Measurements from ENCODE around the gene UBR7. TPM values are rescaled to one million over a fixed set of nuclear protein-coding genes. Genes with fewer than 3 reads are reported as not detected.

Gene UBR7
- total RNA-seq, 1 donor from 2014 or later = 7.8 TPM

DNA sequence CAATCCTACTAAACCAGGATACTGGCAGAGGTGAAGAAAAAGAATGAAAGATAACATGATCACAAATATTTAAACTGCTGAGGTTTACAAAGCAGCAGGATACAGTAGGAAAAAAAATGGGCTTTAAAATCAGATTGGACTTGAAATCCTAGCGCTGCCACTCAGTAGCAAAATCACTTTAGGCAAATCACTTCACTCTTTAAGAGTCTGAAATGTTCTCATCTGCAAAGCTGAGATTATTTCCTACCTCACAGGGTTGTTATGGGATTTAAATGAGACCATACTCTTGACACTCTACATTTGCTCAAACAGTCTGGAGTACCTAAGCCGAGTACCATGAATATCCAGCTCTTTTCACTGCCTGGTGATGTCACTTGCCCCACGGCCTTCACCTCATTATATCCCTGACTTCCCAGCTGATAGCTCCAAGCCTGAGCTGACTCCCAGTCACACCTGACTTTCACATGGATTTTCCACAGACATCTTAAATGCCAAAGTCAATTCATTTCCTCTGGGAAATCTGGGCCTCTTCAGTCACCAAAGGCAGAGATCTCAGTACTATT is 60.2 kb downstream of the UBR7 start:
- H3K9ac ChIP-seq (ENCODE audit: low read length) = no peak overlapping the region
- no peak for DNase-seq (ENCODE audit: low read depth)
- no peak overlapping the region for H3K4me3 Mint-ChIP-seq (ENCODE audit: unreplicated experiment)
- no peak for FAIRE-seq
- H3K36me3 Mint-ChIP-seq (ENCODE audit: low read depth, unreplicated experiment) = peaks cover 8% of the 10 kb centered on the region
- H4K20me1 ChIP-seq (ENCODE audit: insufficient read depth, low read length) = peaks cover 26% of the 10 kb centered on the region
- H3K79me2 ChIP-seq (ENCODE audit: insufficient read depth, low read length) = peaks cover 36% of the 10 kb centered on the region
- no peak overlapping the region for H2AFZ ChIP-seq (ENCODE audit: low read depth, low read length)
- H3K4me3 ChIP-seq (ENCODE audit: insufficient read depth, low read depth, low read length) = no peak overlapping the region
- no peaks in the 10 kb centered on the region for H3K27me3 ChIP-seq (ENCODE audit: insufficient read depth, low read length)
- no peak for TF ChIP-seq EZH2 (IDR thresholded peaks at IDR 0.05; ENCODE audit: insufficient read depth, low read length)
- TF ChIP-seq, protein P1, sequence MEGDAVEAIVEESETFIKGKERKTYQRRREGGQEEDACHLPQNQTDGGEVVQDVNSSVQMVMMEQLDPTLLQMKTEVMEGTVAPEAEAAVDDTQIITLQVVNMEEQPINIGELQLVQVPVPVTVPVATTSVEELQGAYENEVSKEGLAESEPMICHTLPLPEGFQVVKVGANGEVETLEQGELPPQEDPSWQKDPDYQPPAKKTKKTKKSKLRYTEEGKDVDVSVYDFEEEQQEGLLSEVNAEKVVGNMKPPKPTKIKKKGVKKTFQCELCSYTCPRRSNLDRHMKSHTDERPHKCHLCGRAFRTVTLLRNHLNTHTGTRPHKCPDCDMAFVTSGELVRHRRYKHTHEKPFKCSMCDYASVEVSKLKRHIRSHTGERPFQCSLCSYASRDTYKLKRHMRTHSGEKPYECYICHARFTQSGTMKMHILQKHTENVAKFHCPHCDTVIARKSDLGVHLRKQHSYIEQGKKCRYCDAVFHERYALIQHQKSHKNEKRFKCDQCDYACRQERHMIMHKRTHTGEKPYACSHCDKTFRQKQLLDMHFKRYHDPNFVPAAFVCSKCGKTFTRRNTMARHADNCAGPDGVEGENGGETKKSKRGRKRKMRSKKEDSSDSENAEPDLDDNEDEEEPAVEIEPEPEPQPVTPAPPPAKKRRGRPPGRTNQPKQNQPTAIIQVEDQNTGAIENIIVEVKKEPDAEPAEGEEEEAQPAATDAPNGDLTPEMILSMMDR (IDR thresholded peaks at IDR 0.05; ENCODE audit: insufficient read depth, low read depth, low read length) = no peak
- no peak overlapping the region for H3K27ac ChIP-seq (ENCODE audit: low read depth, low read length)
- no peaks in the 10 kb centered on the region for H3K36me3 ChIP-seq (ENCODE audit: insufficient read depth, low read length)
- H3K4me1 Mint-ChIP-seq (ENCODE audit: low read depth, unreplicated experiment) = peaks cover 30% of the 10 kb centered on the region
- H3K27ac Mint-ChIP-seq (ENCODE audit: unreplicated experiment) = no peak overlapping the region
- H3K4me1 ChIP-seq (ENCODE audit: insufficient read depth, low read length) = no peaks in the 10 kb centered on the region
- no peaks in the 10 kb centered on the region for H3K9me3 ChIP-seq (ENCODE audit: insufficient read depth, low read depth, low read length)
- H3K27me3 Mint-ChIP-seq (ENCODE audit: low read depth, unreplicated experiment) = no peaks in the 10 kb centered on the region
- no peaks in the 10 kb centered on the region for H3K9me3 Mint-ChIP-seq (ENCODE audit: unreplicated experiment)
- no peak overlapping the region for H3K4me2 ChIP-seq (ENCODE audit: low read length)

DNA sequence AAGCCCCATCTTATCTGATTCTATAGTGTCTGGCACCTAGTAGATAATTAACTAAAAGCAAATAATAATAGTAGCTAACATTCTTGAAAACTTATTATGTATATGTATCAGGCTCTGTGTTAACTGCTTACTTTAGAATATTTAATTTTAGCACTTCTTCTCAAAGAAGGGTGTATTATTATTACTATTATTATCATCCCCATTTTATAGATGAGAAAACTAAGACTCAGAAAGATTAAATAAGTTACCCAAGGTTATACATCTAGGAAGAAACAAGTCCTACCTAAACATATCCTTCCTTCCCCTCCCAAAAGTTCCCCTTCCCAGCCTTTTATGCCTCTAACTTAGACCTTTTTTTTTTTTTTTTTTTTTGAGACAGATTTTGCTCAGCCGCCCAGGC is 61.4 kb downstream of the UBR7 start:
- peaks cover 15% of the 10 kb centered on the region for H3K36me3 Mint-ChIP-seq (ENCODE audit: low read depth, unreplicated experiment)
- DNase-seq (ENCODE audit: low read depth) (no peak), FAIRE-seq (no peak)
- H2AFZ ChIP-seq (ENCODE audit: low read depth, low read length) = no peak overlapping the region
- H3K27me3 Mint-ChIP-seq (ENCODE audit: low read depth, unreplicated experiment) = no peaks in the 10 kb centered on the region
- H3K4me1 Mint-ChIP-seq (ENCODE audit: low read depth, unreplicated experiment) = peaks cover 30% of the 10 kb centered on the region
- H3K9ac ChIP-seq (ENCODE audit: low read length) = no peak overlapping the region
- no peaks in the 10 kb centered on the region for H3K36me3 ChIP-seq (ENCODE audit: insufficient read depth, low read length)
- no peaks in the 10 kb centered on the region for H3K4me1 ChIP-seq (ENCODE audit: insufficient read depth, low read length)
- TF ChIP-seq, protein P1 (IDR thresholded peaks at IDR 0.05; ENCODE audit: insufficient read depth, low read depth, low read length) = no peak
- no peak for TF ChIP-seq EZH2 (IDR thresholded peaks at IDR 0.05; ENCODE audit: insufficient read depth, low read length)
- no peak overlapping the region for H3K27ac Mint-ChIP-seq (ENCODE audit: unreplicated experiment)
- H3K4me3 ChIP-seq (ENCODE audit: insufficient read depth, low read depth, low read length) = no peak overlapping the region
- no peaks in the 10 kb centered on the region for H3K9me3 Mint-ChIP-seq (ENCODE audit: unreplicated experiment)
- no peak overlapping the region for H3K27ac ChIP-seq (ENCODE audit: low read depth, low read length)
- no peak overlapping the region for H3K4me3 Mint-ChIP-seq (ENCODE audit: unreplicated experiment)
- H3K27me3 ChIP-seq (ENCODE audit: insufficient read depth, low read length) = no peaks in the 10 kb centered on the region
- H4K20me1 ChIP-seq (ENCODE audit: insufficient read depth, low read length) = peaks cover 26% of the 10 kb centered on the region
- peaks cover 43% of the 10 kb centered on the region for H3K79me2 ChIP-seq (ENCODE audit: insufficient read depth, low read length)
- no peak overlapping the region for H3K4me2 ChIP-seq (ENCODE audit: low read length)
- no peaks in the 10 kb centered on the region for H3K9me3 ChIP-seq (ENCODE audit: insufficient read depth, low read depth, low read length)

DNA sequence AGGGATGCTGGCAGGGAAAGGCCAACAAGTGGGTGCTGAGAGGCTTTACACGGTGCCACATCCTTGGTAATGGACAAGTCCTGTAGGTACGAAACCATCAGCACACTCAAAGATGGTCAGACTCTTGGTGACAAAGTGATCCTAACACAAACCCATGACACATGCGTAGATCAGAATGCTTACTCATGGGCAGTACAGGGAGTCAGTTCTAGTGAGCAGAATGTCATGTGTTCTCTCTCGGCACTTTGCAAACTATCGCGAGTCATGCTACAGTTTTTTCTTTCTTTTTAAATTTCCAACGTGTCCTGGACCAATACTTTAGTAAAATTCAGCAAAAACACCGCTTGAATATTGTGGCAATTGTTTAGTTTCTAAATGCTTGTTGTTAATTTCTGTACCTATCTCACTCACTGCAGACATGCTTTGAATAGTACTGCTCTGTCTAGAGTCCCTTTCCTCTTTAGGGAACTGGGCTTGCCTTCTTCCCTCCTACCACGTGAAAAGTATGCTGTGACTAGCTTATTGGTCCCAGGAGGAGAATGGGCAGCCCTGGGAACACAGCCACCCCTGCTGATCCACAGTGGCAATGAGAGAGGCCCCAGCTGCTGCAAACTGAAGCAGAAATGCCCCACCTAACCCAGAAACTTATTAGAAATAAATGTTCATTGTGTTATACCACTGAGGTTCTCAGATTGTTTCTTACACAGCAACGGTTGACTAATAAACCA is 62.4 kb downstream of the UBR7 start:
- H3K4me3 ChIP-seq (ENCODE audit: insufficient read depth, low read depth, low read length) = no peak overlapping the region
- H3K4me2 ChIP-seq (ENCODE audit: low read length) = peak overlapping the region; percentile 77
- Mint-ChIP-seq H3K27me3 (ENCODE audit: low read depth, unreplicated experiment) (no peaks in the 10 kb centered on the region), H3K4me1 (ENCODE audit: low read depth, unreplicated experiment) (peaks cover 27% of the 10 kb centered on the region), H3K9me3 (ENCODE audit: unreplicated experiment) (no peaks in the 10 kb centered on the region), H3K36me3 (ENCODE audit: low read depth, unreplicated experiment) (peaks cover 21% of the 10 kb centered on the region), H3K27ac (ENCODE audit: unreplicated experiment) (peak overlapping the region; percentile 88), H3K4me3 (ENCODE audit: unreplicated experiment) (no peak overlapping the region)
- peak overlapping the region; percentile 60 for H3K9ac ChIP-seq (ENCODE audit: low read length)
- H3K4me1 ChIP-seq (ENCODE audit: insufficient read depth, low read length) = no peaks in the 10 kb centered on the region
- no peaks in the 10 kb centered on the region for H3K9me3 ChIP-seq (ENCODE audit: insufficient read depth, low read depth, low read length)
- H3K36me3 ChIP-seq (ENCODE audit: insufficient read depth, low read length) = no peaks in the 10 kb centered on the region
- H3K79me2 ChIP-seq (ENCODE audit: insufficient read depth, low read length) = peaks cover 49% of the 10 kb centered on the region
- TF ChIP-seq EZH2 (IDR thresholded peaks at IDR 0.05; ENCODE audit: insufficient read depth, low read length) = no peak
- TF ChIP-seq, protein P1 (IDR thresholded peaks at IDR 0.05; ENCODE audit: insufficient read depth, low read depth, low read length) = no peak
- peak overlapping the region; percentile 60 for H3K27ac ChIP-seq (ENCODE audit: low read depth, low read length)
- H4K20me1 ChIP-seq (ENCODE audit: insufficient read depth, low read length) = peaks cover 22% of the 10 kb centered on the region
- DNase-seq (ENCODE audit: low read depth) (peak; percentile 73), FAIRE-seq (no peak)
- no peak overlapping the region for H2AFZ ChIP-seq (ENCODE audit: low read depth, low read length)
- H3K27me3 ChIP-seq (ENCODE audit: insufficient read depth, low read length) = no peaks in the 10 kb centered on the region
